B cell (primary cell): Measurements from ENCODE around the gene PEBP1. TPM values are rescaled to one million over a fixed set of nuclear protein-coding genes. Genes with fewer than 3 reads are reported as not detected.
"Not testable (repeated sequence)": the region's sequence is repeated elsewhere in the genome, so short reads cannot be mapped to it uniquely, and the experiment has no call there.

Source experiments
- ATAC-seq: fragments of 200-7000 bp; cut with Tn5 transposase; one replicate; pipeline ENCODE4 v1.10.0; 2021; ENCODE audit warnings: low read depth, mild to moderate bottlenecking, moderate number of reproducible peaks, moderate library complexity
- CTCF ChIA-PET: fragments of 350-600 bp; sonication (Branson Sonifier 250); formaldehyde crosslinking; loops from one replicate; lab custom pipeline; 2021; ENCODE audit warnings: antibody characterized with exemption, inconsistent platforms; lab: Charles Lee
- POLR2A ChIA-PET: fragments of 350-600 bp; sonication (Branson Sonifier 250); formaldehyde crosslinking; loops from one replicate; lab custom pipeline; 2021; ENCODE audit warnings: antibody characterized with exemption; lab: Charles Lee
- DNase-seq: peaks from one replicate; pipeline ENCODE4 v3.0.0; 2013
- H2AFZ ChIP-seq: 2 replicates; pipeline ENCODE4 v1.6.1; 2012; ENCODE audit warnings: mild to moderate bottlenecking, low read depth, low read length; ENCODE audit not compliant: insufficient read depth, poor library complexity, severe bottlenecking
- H3K27ac ChIP-seq, 2 donors: 1 replicate in 1 of 2; 2 replicates in 1 of 2; pipeline ENCODE4 v1.5.1; 2012 to 2013; ENCODE audit warnings: low read length in 2 of 2, mild to moderate bottlenecking in 2 of 2, moderate library complexity in 1 of 2
- H3K27me3 ChIP-seq, 4 experiments: fragments of 200-600 bp in 1 of 4; sonication (generic) in 1 of 4; replicated peaks in 1 of 4; 1 replicate in 2 of 4; 2 replicates in 2 of 4; pipeline versions ENCODE4 v1.6.1 to v1.7.0; 2013 to 2016; ENCODE audit warnings: low read length in 3 of 4, mild to moderate bottlenecking in 2 of 4, mixed read lengths in 1 of 4, moderate library complexity in 1 of 4; ENCODE audit not compliant: insufficient read depth in 4 of 4, control insufficient read depth in 3 of 4; ENCODE audit errors: control extremely low read depth in 1 of 4
- H3K36me3 ChIP-seq, 2 experiments: replicated peaks in 1 of 2; 1 replicate in 1 of 2; 2 replicates in 1 of 2; pipeline versions ENCODE4 v1.6.1 to v1.7.1; 2013; ENCODE audit warnings: low read length in 1 of 2; ENCODE audit not compliant: insufficient read depth in 2 of 2, control insufficient read depth in 1 of 2; ENCODE audit errors: control extremely low read depth in 1 of 2, extremely low read depth in 1 of 2
- H3K4me1 ChIP-seq, 2 donors: fragments of 200-600 bp in 1 of 2; sonication (generic) in 1 of 2; 1 replicate in 1 of 2; 2 replicates in 1 of 2; pipeline versions ENCODE4 v1.5.1 to v1.6.1; 2013 to 2017; ENCODE audit warnings: low read length in 2 of 2; ENCODE audit not compliant: control insufficient read depth in 2 of 2, insufficient read depth in 2 of 2
- H3K4me2 ChIP-seq: replicated peaks from 2 replicates; pipeline ENCODE3; 2012; ENCODE audit warnings: mild to moderate bottlenecking, low read depth, low read length; ENCODE audit not compliant: poor library complexity, severe bottlenecking
- H3K4me3 ChIP-seq, 5 experiments: fragments of 200-600 bp in 1 of 5; sonication (generic) in 1 of 5; 1 replicate in 3 of 5; 2 replicates in 2 of 5; pipeline versions ENCODE4 v1.5.1 to v1.7.0; 2011 to 2016; ENCODE audit warnings: low read length in 4 of 5, mild to moderate bottlenecking in 4 of 5, low read depth in 2 of 5, control low read depth in 1 of 5, moderate library complexity in 1 of 5; ENCODE audit not compliant: insufficient read depth in 1 of 5; ENCODE audit errors: control extremely low read depth in 1 of 5, extremely low read depth in 1 of 5
- H3K79me2 ChIP-seq: fragments of 200-600 bp; sonication (generic); one replicate; pipeline ENCODE4 v1.6.0; 2016; ENCODE audit warnings: low read length; ENCODE audit not compliant: control insufficient read depth, insufficient read depth
- H3K9ac ChIP-seq: fragments of 200-600 bp; sonication (generic); 2 replicates; pipeline ENCODE4 v1.6.1; 2017; ENCODE audit warnings: mild to moderate bottlenecking, low read length, moderate library complexity
- H3K9me3 ChIP-seq, 3 donors: one replicate each; pipeline versions ENCODE4 v1.6.1 to v1.7.1; 2013; ENCODE audit warnings: low read length in 2 of 3; ENCODE audit not compliant: control insufficient read depth in 2 of 3, insufficient read depth in 1 of 3; ENCODE audit errors: control extremely low read depth in 1 of 3
- H4K20me1 ChIP-seq: 2 replicates; pipeline ENCODE4 v1.6.0; 2012; ENCODE audit warnings: mild to moderate bottlenecking, low read length; ENCODE audit not compliant: insufficient read depth, control insufficient read depth, poor library complexity, severe bottlenecking
- H3K27ac Mint-ChIP-seq: one replicate; pipeline ENCODE4 v1.8.0; 2021; ENCODE audit warnings: mixed read lengths
- H3K27me3 Mint-ChIP-seq: one replicate; pipeline ENCODE4 v1.8.0; 2021; ENCODE audit warnings: mixed read lengths
- H3K4me1 Mint-ChIP-seq: one replicate; pipeline ENCODE4 v1.8.0; 2021; ENCODE audit warnings: mixed read lengths
- H3K4me3 Mint-ChIP-seq: one replicate; pipeline ENCODE4 v1.8.0; 2021; ENCODE audit warnings: mixed read lengths
- H3K9me3 Mint-ChIP-seq: one replicate; pipeline ENCODE4 v1.8.0; 2022; ENCODE audit warnings: mixed read lengths; ENCODE audit not compliant: insufficient read depth
- CTCF ChIP-seq: fragments of 200-600 bp; IDR thresholded peaks from one replicate; pipeline ENCODE4 v1.8.0; 2022; ENCODE audit warnings: antibody characterized with exemption, mild to moderate bottlenecking
- EZH2 ChIP-seq: IDR thresholded peaks from 2 replicates; pipeline ENCODE4 v1.6.1; 2012; ENCODE audit warnings: borderline replicate concordance, low read depth, mild to moderate bottlenecking, moderate library complexity, low read length; ENCODE audit not compliant: insufficient read depth, poor library complexity, severe bottlenecking
- WGBS: methylation state at CpG from one replicate; pipeline ENCODE4 v1.1.5; 2013; ENCODE audit warnings: missing lambda C conversion rate; ENCODE audit not compliant: insufficient coverage; 5-methylcytosine and 5-hydroxymethylcytosine counted together
- intact Hi-C: fragments of 100-400 bp; cut with micrococcal nuclease; formaldehyde crosslinking; loops from one replicate; pipeline ENCODE4 v1.10.0; 2022
- polyA plus RNA-seq: library from polyadenylated mRNA; depleted of rRNA; stranded (reverse); fragments of >200 nt; gene quantifications from 2 replicates; pipeline ENCODE4 v1.2.3, GENCODE V29; 2012
- total RNA-seq, 2 donors: library from RNA; stranded (reverse); fragments of 120-200 nt in 1 of 2; gene quantifications; 1 replicate in 1 of 2; 2 replicates in 1 of 2; pipeline versions ENCODE4 v1.2.3 to v1.2.4, GENCODE V29; 2013 to 2022

PEBP1 gene
- total and polyA plus RNA-seq, 2 donors (not counting 1 experiment from before 2014, with no cell fraction given) = 76.6 to 106 TPM

- DNase-seq (no peak), ATAC-seq (no peak)
- no peaks in the 10 kb centered on the region for H3K4me1 ChIP-seq
- H3K9ac ChIP-seq = no peak overlapping the region
- TF ChIP-seq CTCF (no peak), EZH2 (no peak)
- no peak overlapping the region for H3K4me3 ChIP-seq
- intact Hi-C loops = no loop called here
- no peaks in the 10 kb centered on the region for H3K79me2 ChIP-seq
- no peaks in the 10 kb centered on the region for H3K9me3 ChIP-seq
- WGBS = 94% methylated on average over 11 of the region's 13 CpGs
- no peaks in the 10 kb centered on the region for H3K4me1 Mint-ChIP-seq
- H3K9me3 Mint-ChIP-seq = no peaks in the 10 kb centered on the region
- no peak overlapping the region for H3K27ac ChIP-seq
- H3K27me3 Mint-ChIP-seq = no peaks in the 10 kb centered on the region
- H3K27me3 ChIP-seq = no peaks in the 10 kb centered on the region
- no peak overlapping the region for H3K27ac Mint-ChIP-seq
- ChIA-PET CTCF (no interaction called here), POLR2A (no interaction called here)
- H3K36me3 ChIP-seq = no peaks in the 10 kb centered on the region
- H3K4me3 Mint-ChIP-seq = no peak overlapping the region
- H3K4me2 ChIP-seq = no peak overlapping the region
- H4K20me1 ChIP-seq = no peaks in the 10 kb centered on the region
- H2AFZ ChIP-seq = no peak overlapping the region
Observed at GRCh38 chr12:118126119-118126757, 9.7 kb upstream of the PEBP1 start.

DNA sequence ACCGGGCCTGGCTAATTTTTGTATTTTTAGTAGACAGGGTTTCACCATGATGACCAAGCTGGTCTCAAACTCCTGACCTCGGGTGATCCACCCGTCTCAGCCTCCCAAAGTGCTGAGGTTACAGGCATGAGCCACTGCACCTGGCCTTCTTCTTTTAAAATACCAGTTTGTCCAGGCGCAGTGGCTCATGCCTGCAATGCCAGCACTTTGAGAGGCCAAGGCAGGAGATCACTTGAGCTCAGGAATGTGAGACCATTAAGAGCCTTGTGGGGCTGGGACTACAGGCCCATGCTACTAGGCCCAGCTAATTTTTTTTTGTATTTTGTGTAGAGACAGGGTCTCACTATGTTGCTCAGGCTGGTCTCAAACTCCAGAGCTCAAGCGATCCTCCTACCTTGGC, 8.1 kb upstream of the PEBP1 start:
- H3K79me2 ChIP-seq = no peaks in the 10 kb centered on the region
- no peaks in the 10 kb centered on the region for H3K4me1 Mint-ChIP-seq
- no peaks in the 10 kb centered on the region for H3K27me3 ChIP-seq
- no peaks in the 10 kb centered on the region for H3K27me3 Mint-ChIP-seq
- H3K9me3 Mint-ChIP-seq = no peaks in the 10 kb centered on the region
- no peak overlapping the region for H2AFZ ChIP-seq
- TF ChIP-seq EZH2 = no peak
- TF ChIP-seq CTCF = no peak
- H3K36me3 ChIP-seq = no peaks in the 10 kb centered on the region
- no peaks in the 10 kb centered on the region for H4K20me1 ChIP-seq
- 91% methylated on average over 4 of the region's 5 CpGs for WGBS
- H3K4me3 ChIP-seq = no peak overlapping the region
- no peak overlapping the region for H3K9ac ChIP-seq
- H3K4me1 ChIP-seq = no peaks in the 10 kb centered on the region
- no peak overlapping the region for H3K27ac ChIP-seq
- no peaks in the 10 kb centered on the region for H3K9me3 ChIP-seq
- no peak overlapping the region for H3K27ac Mint-ChIP-seq
- no peak for DNase-seq
- no peak overlapping the region for H3K4me3 Mint-ChIP-seq
- CTCF ChIA-PET = no interaction called here
- POLR2A ChIA-PET = no interaction called here
- intact Hi-C loops = no loop called here
- no peak overlapping the region for H3K4me2 ChIP-seq
- no peak for ATAC-seq

GRCh38 chr12:118129436-118129835, 6.5 kb upstream of the PEBP1 start:
- POLR2A ChIA-PET, DNase-seq, H3K4me2 ChIP-seq, H3K9me3 Mint-ChIP-seq, H3K79me2 ChIP-seq, H3K4me3 Mint-ChIP-seq, intact Hi-C loops, H3K4me1 Mint-ChIP-seq, H3K27me3 Mint-ChIP-seq, H4K20me1 ChIP-seq, H3K4me3 ChIP-seq, H3K36me3 ChIP-seq, H3K9me3 ChIP-seq, H3K27ac ChIP-seq, H3K27ac Mint-ChIP-seq, H3K9ac ChIP-seq, ATAC-seq, H3K4me1 ChIP-seq, H2AFZ ChIP-seq, H3K27me3 ChIP-seq, CTCF ChIA-PET: not testable (repeated sequence)
- no CpG with 5 or more reads among the region's 5 CpGs for WGBS
